GOT3 (cell line): ENCODE data around the gene STUM.
"Not testable (repeated sequence)": the region's sequence is repeated elsewhere in the genome, so short reads cannot be mapped to it uniquely, and the experiment has no call there.

Source experiments
- DNase-seq: peaks from one replicate; lab custom pipeline; 2025; ENCODE audit warnings: mixed read lengths; lab: John Stamatoyannopoulos, UW

Gene STUM

DNA sequence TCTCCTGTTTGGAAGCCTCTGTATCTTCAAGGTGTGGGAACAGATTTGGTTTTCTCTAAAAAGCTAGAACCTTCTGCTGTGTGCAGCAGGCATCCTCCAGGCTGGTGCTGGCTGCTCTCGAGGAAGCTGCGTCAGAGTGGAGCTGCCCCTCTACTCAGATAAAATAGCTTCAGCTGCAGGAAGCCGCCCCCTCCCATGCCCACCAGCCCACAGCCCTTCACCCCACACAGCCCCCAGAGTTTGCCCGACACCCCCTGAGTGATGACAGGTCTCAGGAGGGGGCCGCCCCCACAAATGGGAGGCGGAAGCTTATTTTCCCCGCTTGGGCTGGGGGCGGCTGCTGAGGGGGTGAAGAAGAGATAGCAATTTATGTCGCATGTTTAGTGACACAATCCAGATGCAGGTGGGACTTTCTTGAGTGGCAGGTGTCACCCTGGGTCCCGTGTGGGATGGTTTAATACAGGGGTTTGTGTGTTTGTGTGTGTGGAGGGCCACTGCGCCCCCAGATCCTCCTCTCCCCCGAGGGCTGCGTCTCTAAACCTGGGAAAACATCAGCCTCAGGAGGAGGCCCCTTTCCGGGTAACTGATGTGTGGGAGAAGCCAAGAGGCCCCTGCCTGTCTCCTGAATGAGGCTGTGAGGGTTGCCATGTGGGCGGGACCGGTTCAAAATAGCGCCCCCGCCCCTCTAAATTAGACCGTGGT lies 55.4 kb downstream of the STUM start:
- DNase-seq: no peak

DNA sequence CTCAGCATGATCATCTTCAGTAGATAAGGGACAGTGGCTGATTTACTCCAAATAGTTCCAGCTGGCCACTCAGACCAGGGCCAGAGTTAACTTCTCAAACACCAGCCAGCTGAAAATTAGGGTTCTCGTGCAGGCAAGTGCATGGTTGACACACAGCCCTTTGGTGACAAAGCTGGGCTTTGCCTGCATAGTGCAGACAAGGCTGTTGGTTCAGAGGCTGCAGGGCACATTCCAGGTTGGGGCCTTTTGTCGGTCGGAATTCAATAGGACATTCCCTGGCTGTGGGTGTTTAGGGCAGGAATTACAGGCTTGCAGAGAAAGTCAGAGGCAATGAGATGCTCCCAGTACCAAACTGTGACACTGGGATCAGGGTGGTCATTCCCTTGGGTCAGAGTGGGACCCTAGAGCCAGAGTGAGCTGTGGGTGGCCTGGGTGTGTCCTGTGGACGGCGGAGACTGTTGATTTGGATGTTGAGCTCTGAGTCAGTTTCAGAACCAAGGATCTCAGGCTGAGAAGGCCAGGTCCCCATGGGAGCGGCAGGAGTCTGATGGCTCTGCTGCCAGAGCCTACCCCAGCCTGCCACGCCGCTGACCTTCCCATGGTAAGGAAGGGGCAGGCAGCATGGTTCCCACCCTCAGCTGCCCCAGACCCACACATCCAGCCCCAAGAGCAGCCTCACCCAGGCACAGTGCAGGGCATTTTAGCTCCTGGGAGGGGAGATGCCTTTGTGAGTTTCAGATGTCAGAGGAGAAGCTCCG lies 56.2 kb downstream of the STUM start:
- no peak for DNase-seq

DNA sequence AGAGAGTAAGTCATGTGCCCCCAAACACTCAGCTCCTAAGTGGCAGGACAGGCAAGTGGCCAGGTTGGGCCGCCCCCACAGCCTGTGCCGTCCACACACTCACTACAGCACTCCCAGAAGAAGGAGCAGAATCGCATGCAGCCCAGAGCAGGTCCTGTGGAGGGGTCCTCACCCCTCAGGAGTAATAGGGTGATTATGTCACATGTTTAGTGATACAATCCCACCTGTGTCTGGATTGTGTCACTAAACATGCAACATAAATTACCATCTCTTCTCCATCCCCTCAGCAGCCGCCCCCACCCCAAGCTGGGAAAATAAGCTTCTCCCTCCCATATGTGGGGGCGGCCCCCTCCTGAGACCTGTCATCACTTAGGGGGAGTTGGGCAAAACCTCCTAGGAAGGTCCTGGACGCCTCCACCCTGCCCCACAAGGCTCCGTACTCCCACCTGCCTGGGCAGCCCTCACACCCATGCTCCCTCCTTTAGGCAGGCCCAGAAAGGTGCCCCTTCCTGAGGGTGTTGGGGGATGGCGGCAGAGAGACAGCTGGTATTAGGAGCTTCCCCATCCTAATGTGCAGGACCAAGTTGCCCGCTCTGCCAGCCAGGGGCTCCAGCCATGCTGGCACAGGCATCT lies 56.9 kb downstream of the STUM start:
- DNase-seq: no peak

DNA sequence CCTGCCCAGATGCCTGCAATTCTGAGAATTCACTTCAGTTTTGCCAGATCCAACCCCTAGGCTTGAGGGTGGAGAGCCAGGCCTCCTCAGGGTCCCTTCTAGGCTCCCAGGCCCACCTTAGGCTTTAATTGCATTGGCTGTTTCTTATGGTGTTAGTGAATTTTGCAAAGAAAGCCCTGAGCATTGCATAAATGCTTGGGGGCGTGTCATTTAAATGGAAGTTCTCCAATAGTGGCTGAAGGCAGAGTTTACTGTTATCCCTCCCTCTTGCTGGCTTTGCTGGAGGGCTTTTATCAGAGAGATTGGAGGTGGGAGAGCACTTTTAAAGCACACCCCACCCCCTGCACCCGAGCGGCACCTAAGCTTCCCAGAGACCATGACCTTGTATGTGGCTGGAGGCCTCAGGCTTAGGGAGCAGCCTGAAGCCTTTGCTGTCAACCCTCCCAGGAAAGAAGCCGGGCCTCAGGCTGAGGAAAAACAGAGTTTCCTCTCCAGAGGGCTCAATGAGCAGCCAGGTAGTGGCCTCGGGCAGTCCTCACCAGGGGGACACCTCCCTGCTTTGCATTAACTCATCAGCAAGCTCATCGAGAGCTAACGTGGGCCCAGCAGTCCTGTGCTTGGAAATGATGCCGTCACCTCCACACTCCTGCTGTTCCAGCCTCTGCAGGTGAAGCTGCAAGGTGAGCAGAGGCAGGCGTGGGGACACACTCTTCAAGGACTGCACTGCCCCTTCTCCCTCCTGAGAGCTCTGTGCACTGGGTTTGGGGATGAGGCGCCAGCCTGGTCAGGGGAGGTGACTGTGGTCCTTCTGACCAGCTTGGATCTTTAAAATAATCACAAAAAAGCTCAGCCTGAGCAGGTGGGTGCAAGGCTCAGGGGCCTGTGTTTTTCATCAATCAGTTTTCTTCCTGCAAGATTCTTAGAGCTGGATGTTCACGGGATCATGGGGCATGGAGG lies 58.0 kb downstream of the STUM start:
- DNase-seq: no peak

DNA sequence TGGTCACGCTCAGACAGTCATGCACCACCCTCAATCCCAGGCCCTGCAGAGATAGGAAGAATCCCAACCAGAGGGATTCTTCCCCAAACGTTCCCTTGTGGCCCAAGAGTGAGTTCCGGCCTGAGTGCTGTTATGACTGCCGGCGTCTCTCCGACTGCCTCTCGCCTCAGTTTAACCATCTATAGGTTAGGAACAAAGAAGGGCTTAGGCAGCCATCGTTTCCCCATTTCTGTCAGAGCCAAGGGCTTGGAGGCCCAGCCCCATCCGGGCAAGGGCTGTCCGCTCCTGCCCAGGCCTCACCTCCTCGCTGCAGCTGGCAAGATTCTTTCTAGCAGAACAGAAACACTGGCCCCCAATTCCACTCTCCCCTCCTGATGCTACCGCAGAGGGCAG lies 58.7 kb downstream of the STUM start:
- DNase-seq: no peak

DNA sequence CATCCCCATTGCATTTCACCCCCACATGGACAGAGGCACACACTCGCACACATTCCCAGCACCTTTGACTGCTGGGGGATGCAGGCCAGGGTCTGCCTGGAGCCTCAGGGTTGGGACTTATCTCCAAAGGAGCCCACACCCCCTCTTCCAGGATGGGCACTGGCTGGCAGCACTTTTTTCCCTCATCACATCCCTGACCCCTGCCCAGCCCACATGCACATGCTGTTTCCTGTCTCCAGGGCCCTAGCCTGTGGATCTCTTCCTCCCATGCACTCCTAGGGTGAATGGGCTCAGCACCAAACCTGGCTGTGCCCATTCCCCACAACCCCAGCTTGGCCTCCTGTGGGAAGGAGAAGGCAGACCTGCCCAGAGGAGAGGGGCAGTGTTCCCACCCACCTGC lies 59.3 kb downstream of the STUM start:
- no peak for DNase-seq

DNA sequence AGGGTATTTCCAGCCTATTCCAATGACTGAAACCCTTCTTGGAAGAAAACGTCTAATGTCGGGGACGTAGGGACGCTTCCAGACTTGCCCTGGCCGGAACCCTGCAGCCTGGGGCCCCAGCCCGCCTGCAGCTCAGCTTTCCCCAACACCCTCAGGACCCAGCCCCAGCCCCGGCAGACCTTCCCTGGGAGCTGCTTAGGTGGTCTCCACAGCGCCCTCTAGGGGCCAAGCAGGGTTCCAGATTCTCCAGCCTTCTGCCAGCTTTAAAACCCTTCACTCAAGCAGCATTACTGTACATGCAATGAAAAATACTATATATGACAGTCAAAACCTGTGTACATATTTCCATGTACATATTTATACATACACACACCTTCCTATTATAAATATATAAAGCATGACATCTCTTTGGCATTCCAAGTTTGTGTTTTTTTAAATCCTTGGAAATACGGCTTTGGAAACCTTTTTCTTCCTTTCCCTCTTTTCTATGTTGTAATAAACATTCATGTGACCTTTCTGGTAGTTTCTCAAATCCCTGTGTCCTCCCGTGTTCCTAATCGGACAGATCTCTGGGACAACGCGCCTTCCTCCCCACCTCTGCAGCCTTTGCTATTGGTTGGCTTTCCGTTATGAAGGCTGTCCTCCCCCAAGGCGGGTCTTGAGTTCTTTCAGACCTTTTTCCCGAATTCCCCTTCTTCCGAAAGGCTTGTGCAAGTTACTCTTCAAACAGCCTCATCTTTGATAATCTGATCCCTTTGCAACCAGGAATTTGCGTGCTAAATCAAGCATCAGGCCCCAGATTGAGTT lies 60.3 kb downstream of the STUM start:
- DNase-seq: no peak

DNA sequence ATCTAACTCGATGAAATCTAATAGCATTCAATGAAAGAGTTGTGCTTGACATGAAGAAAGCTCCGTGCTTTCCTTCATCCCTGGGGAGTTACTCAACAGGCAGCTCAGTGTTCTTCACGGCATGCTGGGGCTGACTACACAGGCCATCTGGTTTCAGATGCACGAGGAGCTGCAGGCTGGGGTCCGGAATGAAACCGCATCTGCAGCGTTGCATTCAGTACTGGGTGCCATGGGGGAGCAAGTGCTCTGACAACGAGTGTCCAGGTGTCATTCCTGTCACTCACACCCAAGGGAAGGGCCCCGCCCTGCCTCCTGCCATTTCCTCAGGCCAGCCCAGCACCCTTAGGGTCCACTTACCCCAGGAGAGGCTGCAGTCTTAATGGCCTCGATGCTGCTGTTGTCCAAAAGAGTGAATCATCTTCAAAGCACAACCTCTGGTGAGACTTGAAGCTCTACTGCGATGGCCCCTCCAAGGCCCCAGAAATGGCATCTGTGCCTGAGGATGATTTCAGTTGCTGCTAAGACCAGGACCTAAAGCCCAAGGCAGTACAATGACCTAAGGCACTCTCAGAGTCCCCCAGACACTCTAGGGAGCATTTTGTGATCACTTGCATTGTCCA lies 61.4 kb downstream of the STUM start:
- DNase-seq: no peak

DNA sequence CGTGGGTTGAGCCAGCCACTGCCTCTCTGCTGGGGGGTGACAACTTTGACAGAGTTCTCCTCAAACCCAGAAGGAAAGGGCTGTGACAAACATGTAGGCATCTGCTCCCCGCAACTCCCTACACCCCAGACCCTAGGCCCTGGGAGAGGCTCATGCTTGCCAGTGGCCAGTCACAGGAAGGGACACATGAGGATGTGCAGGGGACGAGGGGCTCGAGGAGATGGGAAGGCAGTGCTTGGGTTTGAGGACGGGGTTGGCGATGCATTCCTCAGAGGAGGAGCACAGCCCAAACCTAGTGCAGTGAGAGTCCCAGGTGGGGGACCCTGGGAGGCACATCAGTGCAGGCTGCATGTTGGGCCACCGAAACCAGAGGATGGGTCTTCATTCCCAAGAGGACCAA lies 62.1 kb downstream of the STUM start:
- DNase-seq: no peak

DNA sequence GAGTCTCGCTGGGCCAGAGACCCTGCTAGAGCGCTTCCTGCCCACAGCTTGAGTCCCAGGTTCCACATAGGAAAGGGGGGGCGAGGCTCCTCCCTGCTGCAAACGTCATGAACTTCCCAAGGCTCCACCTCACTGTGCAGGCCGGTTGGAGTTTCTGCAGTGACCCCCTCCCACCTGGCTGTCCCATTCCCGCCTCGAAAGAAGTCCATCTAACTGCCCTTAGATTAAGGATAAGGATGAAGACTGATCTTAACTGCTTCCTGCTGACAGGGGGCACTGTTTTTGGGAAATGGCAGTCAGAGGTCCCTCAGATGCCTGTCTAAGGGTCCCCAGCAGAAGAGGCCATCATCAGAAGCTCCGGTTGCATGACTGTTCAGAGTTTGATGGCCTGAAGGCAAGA lies 62.7 kb downstream of the STUM start:
- no peak for DNase-seq

DNA sequence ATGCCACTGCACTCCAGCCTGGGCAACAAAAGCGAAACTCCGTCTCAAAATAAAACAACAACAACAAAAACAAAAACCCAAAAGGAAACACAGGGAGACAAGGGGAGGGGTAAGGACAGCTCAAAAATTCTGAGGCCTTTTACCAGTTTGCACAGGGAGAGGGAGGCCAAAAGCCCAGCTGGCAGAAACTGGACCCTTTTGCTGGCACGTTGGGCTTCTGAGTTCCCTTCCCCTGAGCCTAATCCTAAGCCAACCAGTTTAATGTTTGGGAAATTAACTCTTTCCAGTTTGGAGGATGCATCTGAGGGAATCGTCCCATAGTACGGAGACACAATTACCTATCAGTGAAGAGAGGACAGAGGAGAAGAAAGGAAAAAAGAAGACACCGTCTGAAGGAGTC lies 63.4 kb downstream of the STUM start:
- not testable (repeated sequence) for DNase-seq

DNA sequence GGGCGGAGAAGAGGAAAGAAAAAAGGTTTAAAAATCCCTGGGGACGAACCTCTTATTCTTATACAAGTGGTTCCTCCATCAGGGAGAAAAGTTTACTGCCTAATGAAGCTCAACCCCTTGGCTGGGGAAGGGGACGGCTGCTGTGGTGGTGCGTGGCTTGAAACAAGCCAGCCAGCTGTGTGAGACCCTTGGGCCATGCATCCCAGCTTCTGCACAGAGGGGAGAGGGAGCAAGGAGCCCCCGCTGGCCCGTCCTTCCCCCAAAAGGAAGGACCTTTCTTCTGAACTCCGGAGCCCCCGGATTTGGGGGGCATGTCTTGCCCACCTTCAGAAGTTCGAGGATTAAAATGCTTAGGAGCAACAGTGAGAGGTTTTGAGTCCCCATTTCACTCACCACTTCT lies 67.3 kb downstream of the STUM start:
- no peak for DNase-seq

DNA sequence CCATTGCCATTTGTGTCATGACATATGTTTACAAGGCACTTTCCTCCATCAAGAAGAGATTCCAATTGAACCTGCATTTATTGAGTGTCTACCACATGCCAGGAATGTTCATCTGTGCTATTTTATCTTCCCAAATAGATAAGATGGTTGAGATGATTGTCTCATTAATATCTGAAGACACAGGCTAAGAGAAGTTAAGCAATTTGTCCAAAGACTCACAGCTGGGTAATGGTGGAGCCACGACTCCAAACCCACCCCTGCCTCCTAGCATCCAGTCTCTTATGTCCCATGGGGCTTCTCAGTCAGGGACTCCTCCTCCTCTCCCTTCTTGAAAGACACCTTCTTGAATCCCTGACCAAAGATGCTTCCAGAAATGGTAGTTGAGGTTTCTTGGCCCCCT lies 68.1 kb downstream of the STUM start:
- no peak for DNase-seq

DNA sequence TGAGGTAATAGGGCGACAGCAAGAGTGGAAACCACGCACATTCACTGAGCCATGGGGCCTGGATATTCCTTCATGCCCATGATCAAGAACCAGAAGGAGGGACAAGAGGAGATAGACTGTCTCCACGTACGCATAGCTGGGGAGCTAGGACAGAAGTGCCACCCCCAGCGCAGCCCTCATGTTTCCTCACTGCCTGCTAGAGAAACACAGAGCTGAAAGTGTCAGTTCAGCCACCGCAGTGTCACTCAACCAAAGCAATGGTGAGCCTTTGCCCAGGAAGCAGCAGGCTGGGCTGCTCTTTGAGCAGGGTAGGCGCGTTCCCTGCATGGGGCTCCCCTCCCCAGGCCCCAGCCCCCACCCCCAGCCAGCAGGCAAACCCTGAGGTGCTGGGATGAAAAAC lies 68.5 kb downstream of the STUM start:
- DNase-seq: no peak

DNA sequence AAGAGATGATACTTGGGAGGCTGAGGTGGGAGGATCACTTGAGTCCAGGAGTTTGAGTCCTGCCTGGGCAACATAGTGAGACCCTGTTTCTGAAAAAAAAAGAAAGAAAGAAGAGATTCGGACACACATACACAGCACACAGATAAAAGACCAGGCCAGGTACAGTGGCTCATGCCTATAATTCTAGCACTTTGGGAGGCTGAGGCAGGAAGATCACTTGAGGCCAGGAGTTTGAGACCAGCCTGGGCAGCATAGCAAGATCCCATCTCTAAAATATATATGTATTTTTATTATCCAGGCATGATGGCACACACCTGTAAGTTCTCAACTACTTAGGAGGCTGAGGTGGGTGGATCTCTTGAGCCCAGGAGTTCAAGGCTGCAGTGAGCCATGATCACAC lies 69.2 kb downstream of the STUM start:
- not testable (repeated sequence) for DNase-seq

DNA sequence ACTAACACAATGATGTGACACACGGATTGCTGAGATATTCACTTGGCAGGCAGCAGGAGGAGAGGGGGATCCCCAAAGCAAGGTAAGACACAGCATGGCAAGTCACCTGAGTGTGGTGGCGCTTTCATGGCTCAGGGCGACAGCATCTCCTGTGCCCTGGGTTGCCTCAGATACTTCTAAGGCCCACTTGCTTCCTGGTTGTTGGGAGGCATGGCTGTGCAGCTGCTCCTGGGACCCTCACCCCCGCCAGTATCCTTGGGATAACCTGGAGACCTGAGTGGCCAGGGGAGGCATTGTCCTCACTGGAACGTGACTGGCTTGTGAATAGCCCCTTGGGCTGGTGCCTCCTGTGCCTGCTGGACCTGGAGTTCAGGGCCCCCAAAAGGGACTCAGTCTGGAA lies 69.8 kb downstream of the STUM start:
- no peak for DNase-seq

DNA sequence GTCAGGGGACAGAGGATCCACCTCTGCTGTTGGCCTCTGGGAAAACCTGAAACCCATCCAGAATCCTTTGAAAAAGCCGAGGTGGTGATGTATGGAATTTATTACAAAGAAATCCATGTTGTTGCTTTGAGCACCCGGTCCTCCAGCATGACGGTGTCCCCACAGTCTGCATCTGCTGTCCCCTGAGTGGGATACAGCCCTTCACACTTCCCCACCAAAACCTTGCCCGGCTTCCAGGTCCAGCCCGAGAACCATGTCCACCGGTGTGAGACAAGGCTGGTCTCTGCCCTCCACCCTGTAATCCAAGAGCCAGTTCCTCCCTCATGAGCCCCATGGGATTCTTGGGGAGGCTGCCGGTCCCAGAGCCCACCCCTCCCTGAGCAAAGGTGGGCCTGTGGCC lies 70.5 kb downstream of the STUM start:
- no peak for DNase-seq

DNA sequence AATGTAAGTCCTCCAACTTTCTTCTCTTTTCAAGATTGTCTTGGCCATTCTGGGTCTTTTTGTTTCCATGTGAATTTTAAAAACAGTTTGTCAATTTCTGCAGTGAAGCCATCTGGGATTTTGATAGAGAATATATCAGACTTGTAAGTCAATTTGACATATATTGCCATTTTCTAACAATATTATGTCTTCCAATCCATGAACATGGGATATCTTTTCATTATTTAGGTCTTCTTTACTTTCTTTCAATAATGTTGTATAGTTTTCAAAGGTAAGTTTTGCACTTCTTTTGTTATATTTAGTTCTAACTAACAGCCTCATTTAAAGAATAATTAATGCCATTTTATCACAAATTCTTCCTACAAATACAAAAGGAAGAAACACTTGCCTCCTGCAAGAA lies 73.4 kb downstream of the STUM start:
- no peak for DNase-seq

DNA sequence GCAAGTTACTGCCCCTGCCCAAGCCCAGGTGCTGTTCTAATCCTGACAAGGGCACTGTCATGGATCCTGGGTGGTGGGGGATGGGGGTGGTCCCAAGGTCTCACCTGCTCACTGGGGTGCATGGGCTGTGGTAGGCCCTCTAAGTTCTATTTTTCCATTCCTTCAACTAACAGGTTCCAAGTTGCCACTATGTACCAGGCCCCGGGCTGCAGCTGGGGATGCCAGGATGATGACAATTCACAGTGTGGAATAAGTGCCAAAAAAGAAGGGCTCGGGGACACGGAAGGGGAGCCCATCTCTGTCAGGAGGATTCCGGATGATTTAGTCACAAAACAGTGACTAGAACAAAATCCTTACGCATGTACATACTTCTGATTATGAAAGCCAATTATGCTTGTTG lies 76.0 kb downstream of the STUM start:
- no peak for DNase-seq

DNA sequence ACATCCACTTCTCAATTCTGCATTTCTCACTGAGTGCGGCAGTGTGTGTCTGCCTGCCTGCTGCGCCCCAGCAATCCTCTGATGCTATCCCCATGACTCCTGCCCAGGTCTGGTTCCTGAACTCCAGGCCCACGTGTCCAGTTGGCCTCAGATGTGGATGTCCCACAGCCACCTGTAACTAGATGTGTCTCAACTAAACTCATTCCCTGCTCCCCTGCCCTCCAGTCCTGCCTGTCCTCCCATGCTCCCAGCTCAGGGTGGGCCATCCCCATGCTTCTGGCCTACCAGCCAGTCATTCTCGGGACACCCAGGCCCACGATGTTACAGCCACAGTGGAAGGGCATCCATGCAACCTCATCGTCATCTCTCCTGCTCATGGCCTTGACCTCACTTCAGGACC lies 76.8 kb downstream of the STUM start:
- no peak for DNase-seq
